Measurements from ENCODE around the gene HCRTR1.

DNA sequence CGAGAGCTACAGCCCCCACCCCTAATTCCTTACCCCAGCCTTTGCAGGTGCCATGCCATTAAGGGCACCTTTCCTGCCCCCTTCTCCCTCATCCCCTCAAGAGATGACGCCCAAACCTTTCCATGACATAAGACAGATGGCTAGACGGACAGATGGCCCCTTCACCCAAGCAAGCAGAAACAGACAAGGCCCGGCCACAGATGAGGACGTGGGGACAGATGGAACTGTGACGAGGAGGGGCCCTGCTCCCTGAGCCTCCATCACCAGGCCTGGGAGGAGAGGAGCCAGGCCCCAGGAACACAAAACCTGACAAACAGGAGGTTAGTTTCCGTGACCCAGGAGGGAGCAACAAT, 51.9 kb downstream of the HCRTR1 start:
- TF ChIP-seq, protein P1, sequence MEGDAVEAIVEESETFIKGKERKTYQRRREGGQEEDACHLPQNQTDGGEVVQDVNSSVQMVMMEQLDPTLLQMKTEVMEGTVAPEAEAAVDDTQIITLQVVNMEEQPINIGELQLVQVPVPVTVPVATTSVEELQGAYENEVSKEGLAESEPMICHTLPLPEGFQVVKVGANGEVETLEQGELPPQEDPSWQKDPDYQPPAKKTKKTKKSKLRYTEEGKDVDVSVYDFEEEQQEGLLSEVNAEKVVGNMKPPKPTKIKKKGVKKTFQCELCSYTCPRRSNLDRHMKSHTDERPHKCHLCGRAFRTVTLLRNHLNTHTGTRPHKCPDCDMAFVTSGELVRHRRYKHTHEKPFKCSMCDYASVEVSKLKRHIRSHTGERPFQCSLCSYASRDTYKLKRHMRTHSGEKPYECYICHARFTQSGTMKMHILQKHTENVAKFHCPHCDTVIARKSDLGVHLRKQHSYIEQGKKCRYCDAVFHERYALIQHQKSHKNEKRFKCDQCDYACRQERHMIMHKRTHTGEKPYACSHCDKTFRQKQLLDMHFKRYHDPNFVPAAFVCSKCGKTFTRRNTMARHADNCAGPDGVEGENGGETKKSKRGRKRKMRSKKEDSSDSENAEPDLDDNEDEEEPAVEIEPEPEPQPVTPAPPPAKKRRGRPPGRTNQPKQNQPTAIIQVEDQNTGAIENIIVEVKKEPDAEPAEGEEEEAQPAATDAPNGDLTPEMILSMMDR (conservative IDR thresholded peaks at IDR 0.05; ENCODE audit: low read depth, low read length), result no peak
- no peak for TF ChIP-seq EZH2 (IDR thresholded peaks at IDR 0.05; ENCODE audit: borderline replicate concordance, low read depth, low read length, poor library complexity, severe bottlenecking)

Measured in A673 (cell line).